Measurements from ENCODE around the gene RIMKLB. TPM values are rescaled to one million over a fixed set of nuclear protein-coding genes. Genes with fewer than 3 reads are reported as not detected.
"Not testable (repeated sequence)": the region's sequence is repeated elsewhere in the genome, so short reads cannot be mapped to it uniquely, and the experiment has no call there.

Gene RIMKLB
- total RNA-seq, 1 experiment from 2014 or later = 18.0 TPM

- DNase-seq (ENCODE audit: low read depth) = peak; percentile 23
Observed at GRCh38 chr12:8692573-8692972, 5.2 kb upstream of the RIMKLB start.

- DNase-seq (ENCODE audit: low read depth) = no peak
Observed at GRCh38 chr12:8695116-8695515, 2.7 kb upstream of the RIMKLB start.

- no peak for DNase-seq (ENCODE audit: low read depth)
Observed at GRCh38 chr12:8696442-8697090, 1.2 kb upstream of the RIMKLB start.

GRCh38 chr12:8697120-8697475 lies 693 bp upstream of the RIMKLB start:
- DNase-seq (ENCODE audit: low read depth) = peak; percentile 41

GRCh38 chr12:8698132-8698851 lies 501 bp downstream of the RIMKLB start:
- DNase-seq (ENCODE audit: low read depth) = peak; percentile 47

- peak; percentile 10 for DNase-seq (ENCODE audit: low read depth)
Observed at GRCh38 chr12:8698879-8699278, 1.1 kb downstream of the RIMKLB start.

- DNase-seq (ENCODE audit: low read depth) = no peak
Observed at GRCh38 chr12:8699714-8700113, 1.9 kb downstream of the RIMKLB start.

- no peak for DNase-seq (ENCODE audit: low read depth)
Observed at GRCh38 chr12:8701046-8701660, 3.4 kb downstream of the RIMKLB start.

GRCh38 chr12:8702159-8702558 lies 4.4 kb downstream of the RIMKLB start:
- no peak for DNase-seq (ENCODE audit: low read depth)

GRCh38 chr12:8709124-8709830 lies 11.5 kb downstream of the RIMKLB start:
- DNase-seq (ENCODE audit: low read depth) = no peak

- no peak for DNase-seq (ENCODE audit: low read depth)
Observed at GRCh38 chr12:8712572-8712971, 14.8 kb downstream of the RIMKLB start.

- no peak for DNase-seq (ENCODE audit: low read depth)
Observed at GRCh38 chr12:8722286-8722800, 24.6 kb downstream of the RIMKLB start.

- DNase-seq (ENCODE audit: low read depth) = no peak
Observed at GRCh38 chr12:8734873-8735381, 37.1 kb downstream of the RIMKLB start.

- DNase-seq (ENCODE audit: low read depth) = peak; percentile 17
Observed at GRCh38 chr12:8742501-8742900, 44.7 kb downstream of the RIMKLB start.

GRCh38 chr12:8743121-8743520 lies 45.3 kb downstream of the RIMKLB start:
- not testable (repeated sequence) for DNase-seq (ENCODE audit: low read depth)

- DNase-seq (ENCODE audit: low read depth) = not testable (repeated sequence)
Observed at GRCh38 chr12:8745631-8746030, 47.8 kb downstream of the RIMKLB start.

GRCh38 chr12:8746046-8746445 lies 48.3 kb downstream of the RIMKLB start:
- DNase-seq (ENCODE audit: low read depth) = no peak

GRCh38 chr12:8760076-8760475 lies 62.3 kb downstream of the RIMKLB start:
- not testable (repeated sequence) for DNase-seq (ENCODE audit: low read depth)

- not testable (repeated sequence) for DNase-seq (ENCODE audit: low read depth)
Observed at GRCh38 chr12:8762701-8763100, 64.9 kb downstream of the RIMKLB start.

- not testable (repeated sequence) for DNase-seq (ENCODE audit: low read depth)
Observed at GRCh38 chr12:8766121-8766520, 68.3 kb downstream of the RIMKLB start.

- DNase-seq (ENCODE audit: low read depth) = no peak
Observed at GRCh38 chr12:8770499-8770898, 72.7 kb downstream of the RIMKLB start.

- no peak for DNase-seq (ENCODE audit: low read depth)
Observed at GRCh38 chr12:8771072-8771471, 73.3 kb downstream of the RIMKLB start.

All from HT1080 (cell line).